ENCODE results near the gene PNPLA2. TPM values are rescaled to one million over a fixed set of nuclear protein-coding genes. Genes with fewer than 3 reads are reported as not detected.

PNPLA2 gene
- total RNA-seq, 3 donors from 2014 or later, result 103 to 266 (median 109) TPM

GRCh38 chr11:810040-810567 is 8.6 kb upstream of the PNPLA2 start:
- H3K4me1 ChIP-seq, result peaks cover 0 to 11% of the 10 kb centered on the region in 2 donors
- no peaks in the 10 kb centered on the region for H3K36me3 ChIP-seq
- intact Hi-C loops (cut with DNase I; ENCODE audit: low total_unique reads), result no loop called here
- peak overlapping the region; percentile 97 to 99 for H3K27ac ChIP-seq
- no peaks in the 10 kb centered on the region for H3K27me3 ChIP-seq
- DNase-seq (ENCODE audit: low spot score in 2 of 2), result no peak
- no peaks in the 10 kb centered on the region for H3K9me3 ChIP-seq
- TF ChIP-seq POLR2A (IDR thresholded peaks at IDR 0.05), result no peak
- TF ChIP-seq CTCF (IDR thresholded peaks at IDR 0.05), result no peak
- no peak for TF ChIP-seq POLR2AphosphoS5 (IDR thresholded peaks at IDR 0.05)
- H3K4me3 ChIP-seq, result peak overlapping the region; percentile 72 to 98 (median 96)

GRCh38 chr11:811446-812245 is 7.1 kb upstream of the PNPLA2 start:
- peaks cover 0 to 11% of the 10 kb centered on the region in 2 donors for H3K4me1 ChIP-seq
- H3K27me3 ChIP-seq, result no peaks in the 10 kb centered on the region
- intact Hi-C loops (cut with DNase I; ENCODE audit: low total_unique reads), result no loop called here
- no peaks in the 10 kb centered on the region for H3K9me3 ChIP-seq
- no peaks in the 10 kb centered on the region for H3K36me3 ChIP-seq
- H3K27ac ChIP-seq, result peak overlapping the region; percentile 56 to 97
- peak overlapping the region in 1 of 3 donors; percentile 98 for H3K4me3 ChIP-seq
- TF ChIP-seq POLR2AphosphoS5 (IDR thresholded peaks at IDR 0.05) (no peak), CTCF (IDR thresholded peaks at IDR 0.05) (no peak), POLR2A (IDR thresholded peaks at IDR 0.05) (no peak)
- no peak for DNase-seq (ENCODE audit: low spot score in 2 of 2)

- no peaks in the 10 kb centered on the region for H3K9me3 ChIP-seq
- no peak for DNase-seq (ENCODE audit: low spot score in 2 of 2)
- H3K27ac ChIP-seq, result peak overlapping the region in 1 of 2 donors; percentile 56
- H3K36me3 ChIP-seq, result no peaks in the 10 kb centered on the region
- no peaks in the 10 kb centered on the region for H3K27me3 ChIP-seq
- H3K4me1 ChIP-seq, result peaks cover 0 to 11% of the 10 kb centered on the region in 2 donors
- TF ChIP-seq CTCF (IDR thresholded peaks at IDR 0.05) (no peak), POLR2AphosphoS5 (IDR thresholded peaks at IDR 0.05) (no peak)
- intact Hi-C loops (cut with DNase I; ENCODE audit: low total_unique reads), result no loop called here
- peak overlapping the region in 1 of 3 donors; percentile 21 for H3K4me3 ChIP-seq
Observed at GRCh38 chr11:812390-812789, 6.3 kb upstream of the PNPLA2 start.

- no peak for DNase-seq (ENCODE audit: low spot score in 2 of 2)
- Histone ChIP-seq H3K9me3 (no peaks in the 10 kb centered on the region), H3K27ac (no peak overlapping the region), H3K36me3 (no peaks in the 10 kb centered on the region), H3K4me3 (no peak overlapping the region), H3K27me3 (no peaks in the 10 kb centered on the region), H3K4me1 (peaks cover 0 to 11% of the 10 kb centered on the region in 2 donors)
- TF ChIP-seq POLR2AphosphoS5 (IDR thresholded peaks at IDR 0.05) (no peak), CTCF (IDR thresholded peaks at IDR 0.05) (no peak), POLR2A (IDR thresholded peaks at IDR 0.05) (no peak)
- intact Hi-C loops (cut with DNase I; ENCODE audit: low total_unique reads), result no loop called here
Observed at GRCh38 chr11:813072-813455, 5.7 kb upstream of the PNPLA2 start.

- Histone ChIP-seq H3K27me3 (no peaks in the 10 kb centered on the region), H3K4me1 (peaks cover 3 to 11% of the 10 kb centered on the region in 2 donors), H3K36me3 (no peaks in the 10 kb centered on the region), H3K27ac (peak overlapping the region in 1 of 2 donors; percentile 34), H3K9me3 (no peaks in the 10 kb centered on the region), H3K4me3 (no peak overlapping the region)
- no peak for DNase-seq (ENCODE audit: low spot score in 2 of 2)
- TF ChIP-seq CTCF (IDR thresholded peaks at IDR 0.05) (no peak), POLR2A (IDR thresholded peaks at IDR 0.05) (no peak)
- intact Hi-C loops (cut with DNase I; ENCODE audit: low total_unique reads), result no loop called here
Observed at GRCh38 chr11:813456-814096, 5.1 kb upstream of the PNPLA2 start.
